Mesodermal cell (in vitro differentiated cells): ENCODE measurements around the gene NOSTRIN.

Experiments used
- H3K27ac ChIP-seq: 2 replicates; pipeline ENCODE4 v1.7.0; 2013; ENCODE audit warnings: mild to moderate bottlenecking, low read depth, low read length, moderate library complexity; ENCODE audit not compliant: severe bottlenecking
- H3K36me3 ChIP-seq: 2 replicates; pipeline ENCODE4 v1.7.1; 2013; ENCODE audit warnings: mild to moderate bottlenecking, low read length, moderate library complexity; ENCODE audit not compliant: control insufficient read depth, insufficient read depth
- H3K4me1 ChIP-seq: one replicate; pipeline ENCODE4 v1.7.1; 2013; ENCODE audit warnings: mild to moderate bottlenecking, low read length; ENCODE audit not compliant: insufficient read depth, control insufficient read depth, poor library complexity, severe bottlenecking
- H3K4me3 ChIP-seq: 2 replicates; pipeline ENCODE4 v1.7.0; 2013; ENCODE audit warnings: low read length, control low read depth, mild to moderate bottlenecking; ENCODE audit not compliant: insufficient read depth, poor library complexity, severe bottlenecking; ENCODE audit errors: extremely low read depth
- H3K9me3 ChIP-seq: 2 replicates; pipeline ENCODE4 v1.7.1; 2013; ENCODE audit warnings: mild to moderate bottlenecking, low read length, moderate library complexity; ENCODE audit not compliant: control insufficient read depth
- WGBS, 2 experiments: methylation state at CpG; one replicate each; pipeline ENCODE4 v1.1.5; 2013; ENCODE audit warnings: missing lambda C conversion rate in 2 of 2; ENCODE audit not compliant: insufficient coverage in 2 of 2; 5-methylcytosine and 5-hydroxymethylcytosine counted together

Gene NOSTRIN

DNA sequence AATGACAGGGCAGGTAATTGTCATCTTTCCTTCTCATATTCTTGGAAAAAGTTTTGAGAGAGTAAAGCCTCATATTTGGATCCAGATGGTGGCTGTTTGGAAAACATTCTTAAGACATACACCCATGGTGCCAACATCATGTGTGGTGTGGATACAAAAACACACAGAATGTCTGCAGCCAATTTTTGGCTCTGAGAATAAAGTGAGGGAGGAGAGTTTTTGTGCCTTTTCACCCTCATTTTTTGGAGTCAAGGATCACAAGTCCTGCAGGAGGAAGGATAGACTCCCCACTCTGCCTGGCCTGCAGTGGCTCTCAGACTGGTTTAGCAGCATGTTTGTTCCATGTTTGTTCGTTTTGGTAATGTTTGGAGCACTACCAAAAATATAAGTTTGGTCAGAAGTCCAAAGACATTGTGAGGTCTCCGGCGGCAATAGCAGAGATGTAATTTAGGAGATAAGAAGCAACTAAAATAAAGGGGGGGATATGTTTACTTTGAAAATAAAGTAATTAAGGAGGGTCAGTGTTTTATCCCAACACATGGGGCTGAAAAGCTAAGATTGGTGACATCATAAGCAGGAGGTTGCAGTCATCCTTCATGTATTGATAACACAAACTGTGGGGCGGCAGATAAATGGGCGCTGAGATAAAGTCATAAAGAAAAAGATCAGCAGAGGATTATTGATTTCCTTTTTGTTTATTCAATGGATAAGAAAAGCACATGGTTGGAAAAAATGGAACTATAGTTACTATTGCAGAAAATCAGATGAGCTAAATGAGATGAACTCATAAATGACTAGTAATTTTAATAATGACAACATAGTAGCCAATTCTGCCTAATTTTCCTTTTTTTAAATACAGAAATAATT lies 655 bp downstream of the NOSTRIN start:
- no peak overlapping the region for H3K4me3 ChIP-seq
- H3K9me3 ChIP-seq, result no peaks in the 10 kb centered on the region
- no peaks in the 10 kb centered on the region for H3K36me3 ChIP-seq
- 88 to 100% methylated on average over 5 of the region's 5 CpGs for WGBS, 2 experiments
- H3K4me1 ChIP-seq, result peaks cover 12% of the 10 kb centered on the region
- no peak overlapping the region for H3K27ac ChIP-seq

- Histone ChIP-seq H3K27ac (no peak overlapping the region), H3K36me3 (no peaks in the 10 kb centered on the region), H3K4me1 (peaks cover 2% of the 10 kb centered on the region), H3K9me3 (no peaks in the 10 kb centered on the region), H3K4me3 (no peak overlapping the region)
- WGBS, 2 experiments, result 80 to 83% methylated on average over 1 of the region's 3 CpGs
Observed at GRCh38 chr2:168804214-168804613, 1.8 kb downstream of the NOSTRIN start.

- Histone ChIP-seq H3K4me1 (no peaks in the 10 kb centered on the region), H3K27ac (no peak overlapping the region), H3K4me3 (no peak overlapping the region), H3K9me3 (no peaks in the 10 kb centered on the region), H3K36me3 (no peaks in the 10 kb centered on the region)
- WGBS, 2 experiments, result 96% methylated on average over 7 of the region's 7 CpGs
Observed at GRCh38 chr2:168805615-168806014, 3.2 kb downstream of the NOSTRIN start.

DNA sequence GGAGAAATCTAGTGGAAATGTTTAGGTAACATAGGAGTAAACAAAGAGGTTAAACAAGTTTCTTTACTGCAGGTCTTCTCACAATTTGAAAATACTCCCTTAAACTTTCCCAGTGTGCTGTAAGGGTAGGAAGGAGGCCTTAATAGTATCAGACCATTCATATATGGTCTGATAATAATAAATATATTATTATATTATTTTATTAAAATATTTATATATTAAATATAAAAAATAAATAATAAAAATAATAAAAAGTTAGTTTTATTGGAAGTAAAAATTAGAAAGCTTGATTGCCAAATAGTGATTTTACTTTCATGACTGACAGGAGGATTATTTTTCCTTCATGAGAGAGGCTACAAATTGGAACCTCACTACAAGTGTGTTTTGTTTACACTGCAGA lies 7.1 kb downstream of the NOSTRIN start:
- H3K4me1 ChIP-seq, result peaks cover 6% of the 10 kb centered on the region

GRCh38 chr2:168810235-168810634 lies 7.8 kb downstream of the NOSTRIN start:
- Histone ChIP-seq H3K4me3 (no peak overlapping the region), H3K27ac (no peak overlapping the region), H3K36me3 (no peaks in the 10 kb centered on the region), H3K9me3 (no peaks in the 10 kb centered on the region), H3K4me1 (peaks cover 9% of the 10 kb centered on the region)
- 100% methylated on average over 2 of the region's 2 CpGs; no CpG with 5 or more reads in 1 of the 2 experiments for WGBS, 2 experiments

More for the DNA sequence above, 7.1 kb downstream of the NOSTRIN start:
- no peak overlapping the region for H3K4me3 ChIP-seq
- H3K27ac ChIP-seq, result no peak overlapping the region
- no peaks in the 10 kb centered on the region for H3K9me3 ChIP-seq
- H3K36me3 ChIP-seq, result no peaks in the 10 kb centered on the region

DNA sequence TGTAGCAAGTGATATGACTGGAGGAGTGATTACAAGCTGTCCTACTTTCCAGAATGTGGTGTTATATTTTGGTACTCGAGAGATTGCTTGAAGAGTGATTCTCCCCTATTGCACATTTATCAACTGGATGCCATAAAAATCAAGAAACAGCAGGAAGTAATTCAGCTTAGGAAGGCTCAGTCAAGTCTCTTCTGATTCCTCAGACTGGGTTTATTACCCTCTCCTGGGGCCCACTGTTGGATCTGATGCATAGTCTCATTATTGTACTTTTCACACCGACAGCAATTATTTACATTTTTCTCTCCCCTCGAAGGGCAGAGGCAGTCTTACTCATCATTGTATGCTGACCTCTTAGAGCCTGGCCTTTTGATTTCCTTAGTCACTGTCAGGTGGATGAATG lies 9.3 kb downstream of the NOSTRIN start:
- no peaks in the 10 kb centered on the region for H3K36me3 ChIP-seq
- no peaks in the 10 kb centered on the region for H3K9me3 ChIP-seq
- no peak overlapping the region for H3K27ac ChIP-seq
- H3K4me3 ChIP-seq, result no peak overlapping the region
- 88 to 92% methylated on average over 2 of the region's 3 CpGs for WGBS, 2 experiments
- peaks cover 22% of the 10 kb centered on the region for H3K4me1 ChIP-seq

- Histone ChIP-seq H3K36me3 (no peaks in the 10 kb centered on the region), H3K9me3 (no peaks in the 10 kb centered on the region), H3K4me1 (peaks cover 28% of the 10 kb centered on the region), H3K27ac (no peak overlapping the region), H3K4me3 (no peak overlapping the region)
- no CpG with 5 or more reads among the region's 2 CpGs for WGBS, 2 experiments
Observed at GRCh38 chr2:168814046-168814445, 11.6 kb downstream of the NOSTRIN start.

- no peaks in the 10 kb centered on the region for H3K9me3 ChIP-seq
- H3K36me3 ChIP-seq, result no peaks in the 10 kb centered on the region
- peaks cover 28% of the 10 kb centered on the region for H3K4me1 ChIP-seq
- H3K27ac ChIP-seq, result peak overlapping the region; percentile 68
- no peak overlapping the region for H3K4me3 ChIP-seq
- WGBS, 2 experiments, result no CpG with 5 or more reads among the region's 1 CpG
Observed at GRCh38 chr2:168814939-168815907, 12.8 kb downstream of the NOSTRIN start.

GRCh38 chr2:168816369-168816768 lies 13.9 kb downstream of the NOSTRIN start:
- peak overlapping the region; percentile 52 for H3K27ac ChIP-seq
- peaks cover 28% of the 10 kb centered on the region for H3K4me1 ChIP-seq
- H3K4me3 ChIP-seq, result no peak overlapping the region
- WGBS, 2 experiments, result 87 to 88% methylated on average over 3 of the region's 3 CpGs
- no peaks in the 10 kb centered on the region for H3K36me3 ChIP-seq
- no peaks in the 10 kb centered on the region for H3K9me3 ChIP-seq

DNA sequence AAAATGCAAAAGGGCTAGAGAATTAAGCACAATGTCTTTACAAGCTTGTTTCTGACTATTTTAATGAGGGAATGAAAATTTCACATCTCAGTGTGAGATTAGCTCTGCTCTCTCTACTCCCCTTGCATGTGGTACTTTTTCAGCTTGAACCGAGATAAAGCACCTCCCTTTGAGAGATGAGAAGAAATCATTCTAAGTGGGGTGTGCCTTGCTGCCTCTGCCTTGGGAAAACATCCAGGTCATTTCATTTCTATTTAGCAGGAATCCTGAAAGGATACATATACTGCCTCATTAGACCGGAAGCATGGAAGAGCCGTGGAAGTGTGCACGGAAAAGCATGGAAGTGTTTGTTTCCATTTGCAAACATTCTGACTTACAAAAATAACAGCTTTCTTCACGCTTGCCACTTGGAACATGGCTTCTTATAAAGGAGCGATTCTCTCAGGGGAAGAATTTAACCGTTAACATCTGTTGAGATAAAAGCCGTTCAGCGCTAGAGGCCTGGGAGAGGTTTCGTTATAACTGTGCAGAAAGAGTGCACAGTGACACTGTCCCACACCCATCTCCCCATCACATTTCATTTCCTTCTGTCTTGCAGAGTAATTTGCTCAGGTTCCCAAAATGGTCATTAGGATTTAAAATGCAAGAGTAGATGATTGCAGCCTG lies 16.7 kb downstream of the NOSTRIN start:
- no peak overlapping the region for H3K4me3 ChIP-seq
- H3K4me1 ChIP-seq, result peaks cover 24% of the 10 kb centered on the region
- H3K36me3 ChIP-seq, result no peaks in the 10 kb centered on the region
- WGBS, 2 experiments, result 77 to 96% methylated on average over 6 to 7 of the region's 10 CpGs
- H3K27ac ChIP-seq, result no peak overlapping the region
- no peaks in the 10 kb centered on the region for H3K9me3 ChIP-seq
